ENCODE measurements around the gene PDGFRA. TPM values are rescaled to one million over a fixed set of nuclear protein-coding genes. Genes with fewer than 3 reads are reported as not detected.
A peak's percentile ranks its signal among the peaks of the same experiment; 100 is the strongest.

The PDGFRA gene
- total RNA-seq, 1 donor from 2014 or later: not detected

- Mint-ChIP-seq H3K4me1 (ENCODE audit: low read depth) (peaks cover 32% of the 10 kb centered on the region), H3K27ac (no peak overlapping the region), H3K9me3 (peaks cover 14% of the 10 kb centered on the region), H3K36me3 (ENCODE audit: low read depth) (no peaks in the 10 kb centered on the region), H3K27me3 (ENCODE audit: low read depth) (no peaks in the 10 kb centered on the region), H3K4me3 (ENCODE audit: low read depth) (no peak overlapping the region)
- intact Hi-C loops (cut with micrococcal nuclease): no loop called here
- DNase-seq (ENCODE audit: low spot score): no peak
These were observed 48.6 kb downstream of the PDGFRA start for GRCh38 chr4:54277691-54278090.

GRCh38 chr4:54278216-54278615 lies 49.1 kb downstream of the PDGFRA start:
- intact Hi-C loops (cut with micrococcal nuclease): no loop called here
- peaks cover 14% of the 10 kb centered on the region for H3K9me3 Mint-ChIP-seq
- no peak overlapping the region for H3K4me3 Mint-ChIP-seq (ENCODE audit: low read depth)
- H3K27me3 Mint-ChIP-seq (ENCODE audit: low read depth): no peaks in the 10 kb centered on the region
- H3K4me1 Mint-ChIP-seq (ENCODE audit: low read depth): peaks cover 32% of the 10 kb centered on the region
- no peak overlapping the region for H3K27ac Mint-ChIP-seq
- H3K36me3 Mint-ChIP-seq (ENCODE audit: low read depth): no peaks in the 10 kb centered on the region
- no peak for DNase-seq (ENCODE audit: low spot score)

- Mint-ChIP-seq H3K27me3 (ENCODE audit: low read depth) (no peaks in the 10 kb centered on the region), H3K36me3 (ENCODE audit: low read depth) (no peaks in the 10 kb centered on the region), H3K9me3 (peaks cover 28% of the 10 kb centered on the region), H3K4me1 (ENCODE audit: low read depth) (peaks cover 15% of the 10 kb centered on the region), H3K27ac (no peak overlapping the region), H3K4me3 (ENCODE audit: low read depth) (no peak overlapping the region)
- intact Hi-C loops (cut with micrococcal nuclease): no loop called here
- DNase-seq (ENCODE audit: low spot score): no peak
These were observed 52.1 kb downstream of the PDGFRA start for GRCh38 chr4:54281054-54281766.

GRCh38 chr4:54282837-54283236 lies 53.7 kb downstream of the PDGFRA start:
- Mint-ChIP-seq H3K4me3 (ENCODE audit: low read depth) (no peak overlapping the region), H3K4me1 (ENCODE audit: low read depth) (peaks cover 1% of the 10 kb centered on the region), H3K9me3 (peaks cover 28% of the 10 kb centered on the region), H3K27me3 (ENCODE audit: low read depth) (no peaks in the 10 kb centered on the region), H3K27ac (no peak overlapping the region), H3K36me3 (ENCODE audit: low read depth) (no peaks in the 10 kb centered on the region)
- intact Hi-C loops (cut with micrococcal nuclease): no loop called here
- no peak for DNase-seq (ENCODE audit: low spot score)

- H3K27me3 Mint-ChIP-seq (ENCODE audit: low read depth): no peaks in the 10 kb centered on the region
- no peak overlapping the region for H3K4me3 Mint-ChIP-seq (ENCODE audit: low read depth)
- H3K27ac Mint-ChIP-seq: no peak overlapping the region
- peaks cover 4% of the 10 kb centered on the region for H3K9me3 Mint-ChIP-seq
- DNase-seq (ENCODE audit: low spot score): no peak
- no peaks in the 10 kb centered on the region for H3K36me3 Mint-ChIP-seq (ENCODE audit: low read depth)
- intact Hi-C loops (cut with micrococcal nuclease): no loop called here
- H3K4me1 Mint-ChIP-seq (ENCODE audit: low read depth): no peaks in the 10 kb centered on the region
These were observed 60.2 kb downstream of the PDGFRA start for GRCh38 chr4:54289316-54289715.

- H3K4me3 Mint-ChIP-seq (ENCODE audit: low read depth): no peak overlapping the region
- intact Hi-C loops (cut with micrococcal nuclease): no loop called here
- no peaks in the 10 kb centered on the region for H3K36me3 Mint-ChIP-seq (ENCODE audit: low read depth)
- H3K4me1 Mint-ChIP-seq (ENCODE audit: low read depth): no peaks in the 10 kb centered on the region
- H3K27ac Mint-ChIP-seq: no peak overlapping the region
- DNase-seq (ENCODE audit: low spot score): no peak
- no peaks in the 10 kb centered on the region for H3K27me3 Mint-ChIP-seq (ENCODE audit: low read depth)
- H3K9me3 Mint-ChIP-seq: no peaks in the 10 kb centered on the region
These were observed 61.9 kb downstream of the PDGFRA start for GRCh38 chr4:54290980-54291379.

- no peak for DNase-seq (ENCODE audit: low spot score)
- intact Hi-C loops (cut with micrococcal nuclease): no loop called here
- Mint-ChIP-seq H3K4me1 (ENCODE audit: low read depth) (no peaks in the 10 kb centered on the region), H3K4me3 (ENCODE audit: low read depth) (no peak overlapping the region), H3K27me3 (ENCODE audit: low read depth) (no peaks in the 10 kb centered on the region), H3K9me3 (peaks cover 11% of the 10 kb centered on the region), H3K27ac (no peak overlapping the region), H3K36me3 (ENCODE audit: low read depth) (no peaks in the 10 kb centered on the region)
These were observed 67.6 kb downstream of the PDGFRA start for GRCh38 chr4:54296548-54297203.

- Mint-ChIP-seq H3K27me3 (ENCODE audit: low read depth) (peaks cover 17% of the 10 kb centered on the region), H3K27ac (no peak overlapping the region), H3K4me3 (ENCODE audit: low read depth) (no peak overlapping the region), H3K9me3 (peaks cover 27% of the 10 kb centered on the region), H3K36me3 (ENCODE audit: low read depth) (no peaks in the 10 kb centered on the region), H3K4me1 (ENCODE audit: low read depth) (no peaks in the 10 kb centered on the region)
- DNase-seq (ENCODE audit: low spot score): no peak
- intact Hi-C loops (cut with micrococcal nuclease): no loop called here
These were observed 79.0 kb downstream of the PDGFRA start for GRCh38 chr4:54308110-54308509.

GRCh38 chr4:54315561-54316538 lies 86.8 kb downstream of the PDGFRA start:
- DNase-seq (ENCODE audit: low spot score): no peak
- intact Hi-C loops (cut with micrococcal nuclease): loop anchor here (1.0 to 10.0 kb wide), 4 partner anchors 41 to 649 kb away; no protein-coding TSS in a partner anchor
- Mint-ChIP-seq H3K36me3 (ENCODE audit: low read depth) (peaks cover 11% of the 10 kb centered on the region), H3K9me3 (peaks cover 4% of the 10 kb centered on the region), H3K4me3 (ENCODE audit: low read depth) (no peak overlapping the region), H3K27me3 (ENCODE audit: low read depth) (peaks cover 5% of the 10 kb centered on the region), H3K4me1 (ENCODE audit: low read depth) (peaks cover 34% of the 10 kb centered on the region), H3K27ac (peak overlapping the region; percentile 26)

- Mint-ChIP-seq H3K9me3 (peaks cover 4% of the 10 kb centered on the region), H3K27ac (no peak overlapping the region), H3K36me3 (ENCODE audit: low read depth) (peaks cover 11% of the 10 kb centered on the region), H3K27me3 (ENCODE audit: low read depth) (no peaks in the 10 kb centered on the region), H3K4me3 (ENCODE audit: low read depth) (no peak overlapping the region), H3K4me1 (ENCODE audit: low read depth) (peaks cover 34% of the 10 kb centered on the region)
- intact Hi-C loops (cut with micrococcal nuclease): loop anchor here (5.0 to 10.0 kb wide), 3 partner anchors 125 to 647 kb away; no protein-coding TSS in a partner anchor
- no peak for DNase-seq (ENCODE audit: low spot score)
These were observed 88.6 kb downstream of the PDGFRA start for GRCh38 chr4:54317690-54318089.

- DNase-seq (ENCODE audit: low spot score): no peak
- Mint-ChIP-seq H3K4me1 (ENCODE audit: low read depth) (peaks cover 36% of the 10 kb centered on the region), H3K27ac (no peak overlapping the region), H3K36me3 (ENCODE audit: low read depth) (peaks cover 11% of the 10 kb centered on the region), H3K4me3 (ENCODE audit: low read depth) (no peak overlapping the region), H3K27me3 (ENCODE audit: low read depth) (no peaks in the 10 kb centered on the region), H3K9me3 (peaks cover 4% of the 10 kb centered on the region)
- intact Hi-C loops (cut with micrococcal nuclease): loop anchor here (5.0 to 10.0 kb wide), 3 partner anchors 123 to 646 kb away; no protein-coding TSS in a partner anchor
These were observed 89.8 kb downstream of the PDGFRA start for GRCh38 chr4:54318904-54319303.

- Mint-ChIP-seq H3K9me3 (no peaks in the 10 kb centered on the region), H3K4me1 (ENCODE audit: low read depth) (peaks cover 16% of the 10 kb centered on the region)
- intact Hi-C loops (cut with micrococcal nuclease): loop anchor here (5.0 kb wide), 1 partner anchor 1001 kb away; no protein-coding TSS in a partner anchor
These were observed 92.0 kb downstream of the PDGFRA start for GRCh38 chr4:54320826-54321685.

More at GRCh38 chr4:54320826-54321685, 92.0 kb downstream of the PDGFRA start:
- Mint-ChIP-seq H3K27me3 (ENCODE audit: low read depth) (no peaks in the 10 kb centered on the region), H3K27ac (no peak overlapping the region), H3K4me3 (ENCODE audit: low read depth) (no peak overlapping the region), H3K36me3 (ENCODE audit: low read depth) (peaks cover 3% of the 10 kb centered on the region)
- no peak for DNase-seq (ENCODE audit: low spot score)
